ENCODE data around the gene OGFOD3.

OGFOD3 gene

GRCh38 chr17:82355770-82356427, 62.5 kb downstream of the OGFOD3 start:
- Histone ChIP-seq H3K4me2 (ENCODE audit: insufficient read depth, low read length) (no peak overlapping the region), H4K20me1 (ENCODE audit: insufficient read depth, low read length) (no peaks in the 10 kb centered on the region), H3K4me1 (ENCODE audit: insufficient read depth, low read length) (peaks cover 47% of the 10 kb centered on the region), H2AFZ (ENCODE audit: low read depth, low read length) (no peak overlapping the region), H3K36me3 (ENCODE audit: insufficient read depth, low read length) (no peaks in the 10 kb centered on the region), H3K27ac (ENCODE audit: low read length) (no peak overlapping the region), H3K9me3 (ENCODE audit: insufficient read depth, low read length, severe bottlenecking) (no peaks in the 10 kb centered on the region), H3K79me2 (ENCODE audit: insufficient read depth, low read length) (peaks cover 8% of the 10 kb centered on the region), H3K27me3 (ENCODE audit: insufficient read depth, low read length, poor library complexity) (no peaks in the 10 kb centered on the region), H3K9ac (ENCODE audit: low read depth, low read length) (no peak overlapping the region), H3K4me3 (ENCODE audit: low read depth in 1 of 2, low read length in 2 of 2) (no peak overlapping the region)
- DNase-seq (no peak), ATAC-seq (ENCODE audit: insufficient read depth, low read depth) (no peak)
- TF ChIP-seq EZH2 (IDR thresholded peaks at IDR 0.05; ENCODE audit: borderline replicate concordance, low read depth, low read length, severe bottlenecking) (no peak), CTCF (IDR thresholded peaks at IDR 0.05; ENCODE audit: borderline replicate concordance, extremely low read depth, low read length, poor library complexity, severe bottlenecking) (no peak)

GRCh38 chr17:82354804-82355308, 63.5 kb downstream of the OGFOD3 start:
- no peaks in the 10 kb centered on the region for H3K27me3 ChIP-seq (ENCODE audit: insufficient read depth, low read length, poor library complexity)
- no peak for DNase-seq
- no peak overlapping the region for H2AFZ ChIP-seq (ENCODE audit: low read depth, low read length)
- H3K4me1 ChIP-seq (ENCODE audit: insufficient read depth, low read length): peaks cover 47% of the 10 kb centered on the region
- H3K9me3 ChIP-seq (ENCODE audit: insufficient read depth, low read length, severe bottlenecking): no peaks in the 10 kb centered on the region
- no peak for ATAC-seq (ENCODE audit: insufficient read depth, low read depth)
- H3K27ac ChIP-seq (ENCODE audit: low read length): no peak overlapping the region
- H3K4me3 ChIP-seq (ENCODE audit: low read depth in 1 of 2, low read length in 2 of 2): no peak overlapping the region
- no peak overlapping the region for H3K9ac ChIP-seq (ENCODE audit: low read depth, low read length)
- no peaks in the 10 kb centered on the region for H4K20me1 ChIP-seq (ENCODE audit: insufficient read depth, low read length)
- H3K4me2 ChIP-seq (ENCODE audit: insufficient read depth, low read length): no peak overlapping the region
- peaks cover 8% of the 10 kb centered on the region for H3K79me2 ChIP-seq (ENCODE audit: insufficient read depth, low read length)
- H3K36me3 ChIP-seq (ENCODE audit: insufficient read depth, low read length): no peaks in the 10 kb centered on the region
- TF ChIP-seq CTCF (IDR thresholded peaks at IDR 0.05; ENCODE audit: borderline replicate concordance, extremely low read depth, low read length, poor library complexity, severe bottlenecking) (no peak), EZH2 (IDR thresholded peaks at IDR 0.05; ENCODE audit: borderline replicate concordance, low read depth, low read length, severe bottlenecking) (no peak)

- Histone ChIP-seq H2AFZ (ENCODE audit: low read depth, low read length) (no peak overlapping the region), H3K4me1 (ENCODE audit: insufficient read depth, low read length) (peaks cover 33% of the 10 kb centered on the region), H4K20me1 (ENCODE audit: insufficient read depth, low read length) (no peaks in the 10 kb centered on the region), H3K4me2 (ENCODE audit: insufficient read depth, low read length) (no peak overlapping the region), H3K9me3 (ENCODE audit: insufficient read depth, low read length, severe bottlenecking) (no peaks in the 10 kb centered on the region), H3K9ac (ENCODE audit: low read depth, low read length) (no peak overlapping the region), H3K27ac (ENCODE audit: low read length) (no peak overlapping the region; the same call in 1 of the 2 replicates), H3K4me3 (ENCODE audit: low read depth in 1 of 2, low read length in 2 of 2) (no peak overlapping the region), H3K27me3 (ENCODE audit: insufficient read depth, low read length, poor library complexity) (no peaks in the 10 kb centered on the region), H3K79me2 (ENCODE audit: insufficient read depth, low read length) (no peaks in the 10 kb centered on the region), H3K36me3 (ENCODE audit: insufficient read depth, low read length) (no peaks in the 10 kb centered on the region)
- ATAC-seq (ENCODE audit: insufficient read depth, low read depth) (no peak), DNase-seq (no peak)
- TF ChIP-seq CTCF (IDR thresholded peaks at IDR 0.05; ENCODE audit: borderline replicate concordance, extremely low read depth, low read length, poor library complexity, severe bottlenecking) (no peak), EZH2 (IDR thresholded peaks at IDR 0.05; ENCODE audit: borderline replicate concordance, low read depth, low read length, severe bottlenecking) (no peak)
These were observed 64.9 kb downstream of the OGFOD3 start for GRCh38 chr17:82353484-82353883.
